ENCODE results near the gene WDR82.

- TF ChIP-seq POLR2AphosphoS5 (IDR thresholded peaks at IDR 0.05) (no peak), CTCF (IDR thresholded peaks at IDR 0.05) (no peak), POLR2A (IDR thresholded peaks at IDR 0.05) (no peak)
Observed at GRCh38 chr3:52283306-52283705, 4.9 kb upstream of the WDR82 start.

Data from upper lobe of left lung (tissue), 4 donors.